K562 (cell line): ENCODE measurements around the gene P2RX5. TPM values are rescaled to one million over a fixed set of nuclear protein-coding genes. Genes with fewer than 3 reads are reported as not detected.

ENCODE experiments used
- CBX1 ChIP-seq: sonication (generic); IDR thresholded peaks from 2 replicates; pipeline ENCODE4 v1.6.1; 2016; ENCODE audit warnings: antibody characterized with exemption, low read depth, mild to moderate bottlenecking
- E2F3 ChIP-seq: fragments of 250-450 bp; sonication (Bioruptor Pico); IDR thresholded peaks from 2 replicates; pipeline ENCODE4 v1.4.0; 2020; ENCODE audit warnings: mild to moderate bottlenecking
- EGR1 ChIP-seq: fragments of 450-650 bp; conservative IDR thresholded peaks from 2 replicates; pipeline ENCODE4 v1.6.1; 2017; ENCODE audit warnings: mild to moderate bottlenecking
- ESRRB ChIP-seq: fragments of 250-450 bp; sonication (Bioruptor Pico); IDR thresholded peaks from 2 replicates; pipeline ENCODE4 v1.5.0; 2020; ENCODE audit warnings: mild to moderate bottlenecking, moderate library complexity, borderline replicate concordance
- FOXM1 ChIP-seq, 2 experiments: fragments of 450-650 bp in 1 of 2; sonication (generic) in 1 of 2; formaldehyde crosslinking in 1 of 2; IDR thresholded peaks; 2 replicates each; pipeline versions ENCODE4 v1.6.1 to v1.9.0; 2017 to 2022; ENCODE audit warnings: low read depth in 2 of 2, mild to moderate bottlenecking in 2 of 2, missing genetic modification reagents in 1 of 2, moderate library complexity in 1 of 2
- HMG20A ChIP-seq: fragments of 450-650 bp; formaldehyde crosslinking; conservative IDR thresholded peaks from 2 replicates; pipeline ENCODE4 v1.4.0; 2020; ENCODE audit warnings: mild to moderate bottlenecking, mixed read lengths
- KLF1 ChIP-seq: fragments of 450-650 bp; IDR thresholded peaks from 2 replicates; pipeline ENCODE4 v1.6.1; 2016; ENCODE audit warnings: missing genetic modification characterization, missing compliant biosample characterization
- KLF13 ChIP-seq: fragments of 450-650 bp; IDR thresholded peaks from 2 replicates; pipeline ENCODE4 v1.6.1; 2016; ENCODE audit warnings: missing genetic modification characterization, low read depth, mild to moderate bottlenecking, missing compliant biosample characterization, moderate library complexity, borderline replicate concordance
- MIER1 ChIP-seq: fragments of 450-650 bp; IDR thresholded peaks from 2 replicates; pipeline ENCODE4 v1.6.1; 2016; ENCODE audit warnings: antibody characterized with exemption, mild to moderate bottlenecking, low read depth
- MYBL2 ChIP-seq, 2 experiments: fragments of 450-650 bp in 1 of 2; sonication (generic) in 1 of 2; formaldehyde crosslinking in 1 of 2; IDR thresholded peaks; 2 replicates each; pipeline versions ENCODE4 v1.6.1 to v1.8.1; 2017 to 2022; ENCODE audit warnings: borderline replicate concordance in 1 of 2, inconsistent platforms in 1 of 2, low read depth in 1 of 2, mild to moderate bottlenecking in 1 of 2, missing genetic modification reagents in 1 of 2, moderate library complexity in 1 of 2
- PURB ChIP-seq: sonication (generic); formaldehyde crosslinking; IDR thresholded peaks from 2 replicates; pipeline ENCODE4 v1.9.0; 2021; ENCODE audit warnings: low read depth, mild to moderate bottlenecking, missing genetic modification reagents
- RBFOX2 ChIP-seq: fragments of 200-400 bp; formaldehyde crosslinking; IDR thresholded peaks from 2 replicates; pipeline ENCODE4 v1.6.1; 2017; ENCODE audit warnings: low read depth, mild to moderate bottlenecking, low read length, moderate library complexity
- SETDB1 ChIP-seq: IDR thresholded peaks from one replicate; pipeline ENCODE4 v1.6.1; 2012; ENCODE audit warnings: low read length, control low read depth, inconsistent platforms
- SMARCC2 ChIP-seq: fragments of 450-650 bp; IDR thresholded peaks from 2 replicates; pipeline ENCODE4 v1.6.1; 2017; ENCODE audit warnings: antibody characterized with exemption, moderate library complexity, mild to moderate bottlenecking, low read depth
- SP1 ChIP-seq: sonication (generic); formaldehyde crosslinking; IDR thresholded peaks from 2 replicates; pipeline ENCODE4 v1.8.1; 2022; ENCODE audit warnings: mild to moderate bottlenecking, missing genetic modification reagents
- SREBF2 ChIP-seq: sonication (generic); formaldehyde crosslinking; IDR thresholded peaks from 2 replicates; pipeline ENCODE4 v1.4.0; 2020; ENCODE audit warnings: mild to moderate bottlenecking, missing genetic modification reagents
- YY1 ChIP-seq, 3 experiments: IDR thresholded peaks; 2 replicates each; pipeline ENCODE4 v1.6.1; 2011; ENCODE audit warnings: low read length in 2 of 3, mild to moderate bottlenecking in 2 of 3, moderate library complexity in 2 of 3, borderline replicate concordance in 1 of 3, control low read depth in 1 of 3, low read depth in 1 of 3; ENCODE audit not compliant: insufficient read depth in 3 of 3, insufficient replicate concordance in 2 of 3, control insufficient read depth in 1 of 3, insufficient read length in 1 of 3; ENCODE audit errors: extremely low read depth in 1 of 3
- ZNF212 ChIP-seq: fragments of 450-650 bp; formaldehyde crosslinking; IDR thresholded peaks from 2 replicates; pipeline ENCODE4 v1.4.0; 2020; ENCODE audit warnings: mild to moderate bottlenecking
- ZNF436 ChIP-seq: fragments of 250-450, 450-650 bp; sonication (Bioruptor Pico); formaldehyde crosslinking; IDR thresholded peaks from 2 replicates; pipeline ENCODE4 v1.7.0; 2020; ENCODE audit warnings: mild to moderate bottlenecking
- polyA plus RNA-seq, 8 experiments: library from polyadenylated mRNA; depleted of rRNA in 4 of 8; stranded (reverse) in 5 of 8; unstranded in 3 of 8; fragments of >200 nt; fragmentation: Nextera tagmentation in 2 of 8; fragmentation: Illumina TruSeq in 1 of 8; extraction: Ambion mirVana in 2 of 8; extraction: Trizol in 1 of 8; gene quantifications; 2 replicates each; pipeline versions ENCODE4 v1.2.1 to v1.2.3, GENCODE V29; 2011 to 2014; ENCODE audit warnings: inconsistent platforms in 1 of 8, missing spikeins in 1 of 8
- total RNA-seq, 7 experiments: library from RNA; depleted of rRNA in 6 of 7; stranded (reverse); fragments of >200 nt in 6 of 7; fragmentation: Illumina TruSeq in 2 of 7; extraction: Trizol in 2 of 7; gene quantifications; 2 replicates each; pipeline versions ENCODE4 v1.2.1 to v1.2.3, GENCODE V29; 2011 to 2021; ENCODE audit warnings: low replicate concordance in 1 of 7
- TF ChIP-seq, protein P1 (sequence below): fragments of 200-800 bp; sonication (Bioruptor generic); IDR thresholded peaks from 2 replicates; pipeline ENCODE4 v1.6.1; 2017; ENCODE audit warnings: missing genetic modification characterization, missing compliant biosample characterization
- TF ChIP-seq, protein P2 (sequence below), 2 experiments: fragments of 450-650 bp in 1 of 2; IDR thresholded peaks; 2 replicates each; pipeline ENCODE4 v1.6.1; 2011 to 2017; ENCODE audit warnings: low read depth in 2 of 2, antibody characterized with exemption in 1 of 2, borderline replicate concordance in 1 of 2, low read length in 1 of 2, mild to moderate bottlenecking in 1 of 2, mixed read lengths in 1 of 2; ENCODE audit not compliant: control insufficient read depth in 1 of 2

P2RX5 gene
- total and polyA plus RNA-seq, 9 of the 15 experiments (the other 6 are each of a cell fraction or from before 2014, with no cell fraction given): 0.31 to 4.0 (median 1.3) TPM

DNA sequence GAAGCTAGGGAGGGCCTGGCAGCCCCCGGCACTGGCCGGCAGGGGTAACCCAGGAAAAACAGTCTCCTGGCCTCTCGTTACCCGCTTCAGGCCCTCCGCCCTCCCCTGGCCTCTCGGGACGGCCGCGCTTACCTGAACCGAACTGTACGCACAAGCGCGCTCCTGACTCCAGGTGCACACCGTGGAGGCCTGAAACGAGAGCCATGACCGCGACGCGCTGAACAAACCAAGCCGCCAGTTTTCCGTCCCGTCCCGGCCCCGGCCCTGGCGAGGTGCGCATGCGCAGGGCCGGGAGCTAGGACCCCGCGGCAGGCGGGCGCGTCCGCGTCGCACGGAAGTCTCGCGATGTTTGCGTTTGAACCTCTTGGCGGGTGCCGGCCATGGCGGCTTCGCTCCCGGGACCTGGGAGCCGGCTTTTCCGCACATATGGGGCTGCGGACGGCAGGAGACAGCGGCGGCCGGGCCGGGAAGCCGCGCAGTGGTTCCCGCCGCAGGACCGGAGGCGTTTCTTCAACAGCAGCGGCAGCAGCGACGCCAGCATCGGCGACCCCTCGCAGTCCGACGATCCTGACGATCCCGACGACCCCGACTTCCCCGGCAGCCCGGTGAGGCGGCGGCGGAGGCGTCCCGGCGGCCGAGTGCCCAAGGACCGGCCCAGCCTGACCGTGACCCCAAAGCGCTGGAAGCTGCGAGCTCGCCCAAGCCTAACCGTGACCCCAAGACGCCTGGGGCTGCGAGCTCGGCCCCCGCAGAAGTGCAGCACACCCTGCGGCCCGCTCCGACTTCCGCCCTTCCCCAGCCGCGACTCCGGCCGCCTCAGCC is 27.8 kb upstream of the P2RX5 start, which contains the start of gene HASPIN (continued):
- no peak for TF ChIP-seq HMG20A (CRISPR knock-in tag)
- TF ChIP-seq ZNF212: no peak
- peak; percentile 90 for TF ChIP-seq FOXM1 (IDR thresholded peaks at IDR 0.05; ENCODE audit: low read depth)
- TF ChIP-seq FOXM1 (CRISPR knock-in tag; IDR thresholded peaks at IDR 0.05; ENCODE audit: low read depth): no peak
- peak; percentile 52 to 93 (median 89) for TF ChIP-seq YY1 (IDR thresholded peaks at IDR 0.05; ENCODE audit: borderline replicate concordance in 1 of 3, control insufficient read depth in 1 of 3, extremely low read depth in 1 of 3, insufficient read depth in 3 of 3, insufficient read length in 1 of 3, insufficient replicate concordance in 2 of 3, low read depth in 1 of 3, low read length in 2 of 3)
- no peak for TF ChIP-seq SMARCC2
- no peak for TF ChIP-seq SREBF2 (CRISPR knock-in tag)
- TF ChIP-seq SP1 (CRISPR knock-in tag): peak; percentile 57
- no peak for TF ChIP-seq KLF1
- no peak for TF ChIP-seq SETDB1
- no peak for TF ChIP-seq KLF13 (tag)
- peak; percentile 42; the same call in 1 of the 2 replicates for TF ChIP-seq EGR1
- TF ChIP-seq ESRRB (CRISPR knock-in tag): no peak
- TF ChIP-seq, protein P1, sequence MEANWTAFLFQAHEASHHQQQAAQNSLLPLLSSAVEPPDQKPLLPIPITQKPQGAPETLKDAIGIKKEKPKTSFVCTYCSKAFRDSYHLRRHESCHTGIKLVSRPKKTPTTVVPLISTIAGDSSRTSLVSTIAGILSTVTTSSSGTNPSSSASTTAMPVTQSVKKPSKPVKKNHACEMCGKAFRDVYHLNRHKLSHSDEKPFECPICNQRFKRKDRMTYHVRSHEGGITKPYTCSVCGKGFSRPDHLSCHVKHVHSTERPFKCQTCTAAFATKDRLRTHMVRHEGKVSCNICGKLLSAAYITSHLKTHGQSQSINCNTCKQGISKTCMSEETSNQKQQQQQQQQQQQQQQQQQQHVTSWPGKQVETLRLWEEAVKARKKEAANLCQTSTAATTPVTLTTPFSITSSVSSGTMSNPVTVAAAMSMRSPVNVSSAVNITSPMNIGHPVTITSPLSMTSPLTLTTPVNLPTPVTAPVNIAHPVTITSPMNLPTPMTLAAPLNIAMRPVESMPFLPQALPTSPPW: peak; percentile 25; the same call in 1 of the 2 replicates
- TF ChIP-seq ZNF436: no peak
- peak; percentile 92 for TF ChIP-seq MYBL2 (IDR thresholded peaks at IDR 0.05; ENCODE audit: low read depth)
- TF ChIP-seq MYBL2 (CRISPR knock-in tag; IDR thresholded peaks at IDR 0.05; ENCODE audit: borderline replicate concordance): peak; percentile 94; the same call in 1 of the 2 replicates
- no peak for TF ChIP-seq MIER1
- TF ChIP-seq CBX1: peak; percentile 82; the same call in 1 of the 2 replicates
- TF ChIP-seq, protein P2, sequence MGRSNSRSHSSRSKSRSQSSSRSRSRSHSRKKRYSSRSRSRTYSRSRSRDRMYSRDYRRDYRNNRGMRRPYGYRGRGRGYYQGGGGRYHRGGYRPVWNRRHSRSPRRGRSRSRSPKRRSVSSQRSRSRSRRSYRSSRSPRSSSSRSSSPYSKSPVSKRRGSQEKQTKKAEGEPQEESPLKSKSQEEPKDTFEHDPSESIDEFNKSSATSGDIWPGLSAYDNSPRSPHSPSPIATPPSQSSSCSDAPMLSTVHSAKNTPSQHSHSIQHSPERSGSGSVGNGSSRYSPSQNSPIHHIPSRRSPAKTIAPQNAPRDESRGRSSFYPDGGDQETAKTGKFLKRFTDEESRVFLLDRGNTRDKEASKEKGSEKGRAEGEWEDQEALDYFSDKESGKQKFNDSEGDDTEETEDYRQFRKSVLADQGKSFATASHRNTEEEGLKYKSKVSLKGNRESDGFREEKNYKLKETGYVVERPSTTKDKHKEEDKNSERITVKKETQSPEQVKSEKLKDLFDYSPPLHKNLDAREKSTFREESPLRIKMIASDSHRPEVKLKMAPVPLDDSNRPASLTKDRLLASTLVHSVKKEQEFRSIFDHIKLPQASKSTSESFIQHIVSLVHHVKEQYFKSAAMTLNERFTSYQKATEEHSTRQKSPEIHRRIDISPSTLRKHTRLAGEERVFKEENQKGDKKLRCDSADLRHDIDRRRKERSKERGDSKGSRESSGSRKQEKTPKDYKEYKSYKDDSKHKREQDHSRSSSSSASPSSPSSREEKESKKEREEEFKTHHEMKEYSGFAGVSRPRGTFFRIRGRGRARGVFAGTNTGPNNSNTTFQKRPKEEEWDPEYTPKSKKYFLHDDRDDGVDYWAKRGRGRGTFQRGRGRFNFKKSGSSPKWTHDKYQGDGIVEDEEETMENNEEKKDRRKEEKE (IDR thresholded peaks at IDR 0.05; ENCODE audit: borderline replicate concordance in 1 of 2, control insufficient read depth in 1 of 2, low read depth in 2 of 2, low read length in 1 of 2): no peak
- TF ChIP-seq RBFOX2: peak; percentile 93
- TF ChIP-seq E2F3 (CRISPR knock-in tag): no peak
- no peak for TF ChIP-seq PURB (CRISPR knock-in tag)
